Effector memory CD8-positive, alpha-beta T cell (primary cell): Measurements from ENCODE around the gene RAMACL.
"Not testable (repeated sequence)": the region's sequence is repeated elsewhere in the genome, so short reads cannot be mapped to it uniquely, and the experiment has no call there.

Experiments used
- ATAC-seq: fragments of 150-1000 bp; cut with Tn5 transposase; replicated peaks from 2 replicates; pipeline ENCODE4 v1.10.0; 2021; ENCODE audit warnings: mild to moderate bottlenecking, moderate library complexity
- DNase-seq, 3 experiments: peaks; one replicate each; pipeline ENCODE4 v3.0.0; 2021
- H3K27ac Mint-ChIP-seq, 2 donors: one replicate each; pipeline ENCODE4 v1.8.0; 2022; ENCODE audit warnings: mild to moderate bottlenecking in 2 of 2, mixed read lengths in 2 of 2, moderate library complexity in 2 of 2
- H3K27me3 Mint-ChIP-seq, 2 donors: one replicate each; pipeline ENCODE4 v1.8.0; 2022; ENCODE audit warnings: mixed read lengths in 2 of 2
- H3K36me3 Mint-ChIP-seq: one replicate; pipeline ENCODE4 v1.8.0; 2022; ENCODE audit warnings: mild to moderate bottlenecking, moderate library complexity, mixed read lengths; ENCODE audit not compliant: insufficient read depth
- H3K4me1 Mint-ChIP-seq, 2 donors: one replicate each; pipeline ENCODE4 v1.8.0; 2022; ENCODE audit warnings: low read depth in 2 of 2, mixed read lengths in 2 of 2
- H3K4me3 Mint-ChIP-seq, 2 donors: one replicate each; pipeline ENCODE4 v1.8.0; 2022; ENCODE audit warnings: mild to moderate bottlenecking in 2 of 2, mixed read lengths in 2 of 2, moderate library complexity in 2 of 2
- H3K9me3 Mint-ChIP-seq, 2 donors: one replicate each; pipeline ENCODE4 v1.8.0; 2022; ENCODE audit warnings: mixed read lengths in 2 of 2

The RAMACL gene

DNA sequence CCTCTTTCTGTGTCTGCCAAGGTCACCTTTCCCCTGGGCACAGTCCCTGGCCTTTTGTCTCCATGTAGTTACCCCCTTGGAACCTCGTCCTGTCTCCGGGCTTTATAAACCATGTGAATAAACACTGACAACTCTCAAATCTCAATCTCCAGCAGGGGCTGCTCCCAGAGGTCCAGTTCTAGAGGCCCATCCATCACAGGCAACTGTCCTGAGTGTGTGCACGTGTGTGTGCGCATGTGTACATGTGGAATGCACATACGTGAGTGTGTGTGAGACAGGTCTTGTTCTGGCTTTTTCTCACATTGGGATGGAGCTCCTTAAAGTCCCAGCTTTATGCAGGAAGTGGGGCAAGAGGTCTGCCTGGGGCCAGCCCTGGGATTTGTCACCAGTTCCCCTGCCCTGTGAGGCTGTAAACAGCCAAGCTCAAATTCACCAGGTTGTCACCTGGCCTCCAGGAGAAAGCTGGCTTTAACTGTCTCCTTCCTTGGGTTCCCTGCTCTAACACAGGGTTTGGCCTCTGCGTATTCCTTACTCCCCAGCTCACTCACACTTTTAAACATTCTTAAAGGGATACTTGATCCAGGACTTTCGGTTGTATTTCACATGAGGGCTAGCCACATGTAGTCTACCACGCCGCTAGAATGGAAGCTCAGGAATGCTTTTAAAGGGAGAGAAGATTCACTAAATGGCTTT is 42.7 kb downstream of the RAMACL start:
- Mint-ChIP-seq H3K9me3 (no peaks in the 10 kb centered on the region), H3K27me3 (peaks cover 0 to 4% of the 10 kb centered on the region in 2 donors), H3K4me3 (no peak overlapping the region), H3K27ac (peak overlapping the region; percentile 5 to 6), H3K36me3 (peaks cover 12% of the 10 kb centered on the region), H3K4me1 (peaks cover 19 to 23% of the 10 kb centered on the region in 2 donors)
- no peak for ATAC-seq
- no peak for DNase-seq

- H3K27ac Mint-ChIP-seq = peak overlapping the region; percentile 86 to 97
- peaks cover 12% of the 10 kb centered on the region for H3K36me3 Mint-ChIP-seq
- no peaks in the 10 kb centered on the region for H3K9me3 Mint-ChIP-seq
- DNase-seq (no peak), ATAC-seq (no peak)
- H3K4me3 Mint-ChIP-seq = no peak overlapping the region
- peaks cover 19 to 27% of the 10 kb centered on the region in 2 donors for H3K4me1 Mint-ChIP-seq
- H3K27me3 Mint-ChIP-seq = peaks cover 0 to 4% of the 10 kb centered on the region in 2 donors
Measured at GRCh38 chr6:166542580-166542912, 43.9 kb downstream of the RAMACL start.

GRCh38 chr6:166541876-166542579 is 44.5 kb downstream of the RAMACL start:
- peak overlapping the region; percentile 86 to 97 for H3K27ac Mint-ChIP-seq
- H3K4me3 Mint-ChIP-seq = peak overlapping the region; percentile 82 to 85
- no peaks in the 10 kb centered on the region for H3K27me3 Mint-ChIP-seq
- no peaks in the 10 kb centered on the region for H3K9me3 Mint-ChIP-seq
- H3K36me3 Mint-ChIP-seq = peaks cover 12% of the 10 kb centered on the region
- DNase-seq = peak in 1 of 3 experiments; percentile 8
- H3K4me1 Mint-ChIP-seq = peaks cover 19 to 27% of the 10 kb centered on the region in 2 donors
- peak; percentile 13 for ATAC-seq

- no peak for DNase-seq
- no peaks in the 10 kb centered on the region for H3K27me3 Mint-ChIP-seq
- peak overlapping the region; percentile 82 to 85 for H3K4me3 Mint-ChIP-seq
- H3K36me3 Mint-ChIP-seq = peaks cover 12% of the 10 kb centered on the region
- ATAC-seq = no peak
- peaks cover 19 to 27% of the 10 kb centered on the region in 2 donors for H3K4me1 Mint-ChIP-seq
- no peaks in the 10 kb centered on the region for H3K9me3 Mint-ChIP-seq
- H3K27ac Mint-ChIP-seq = peak overlapping the region; percentile 86 to 97
Measured at GRCh38 chr6:166541366-166541765, 45.1 kb downstream of the RAMACL start.

DNA sequence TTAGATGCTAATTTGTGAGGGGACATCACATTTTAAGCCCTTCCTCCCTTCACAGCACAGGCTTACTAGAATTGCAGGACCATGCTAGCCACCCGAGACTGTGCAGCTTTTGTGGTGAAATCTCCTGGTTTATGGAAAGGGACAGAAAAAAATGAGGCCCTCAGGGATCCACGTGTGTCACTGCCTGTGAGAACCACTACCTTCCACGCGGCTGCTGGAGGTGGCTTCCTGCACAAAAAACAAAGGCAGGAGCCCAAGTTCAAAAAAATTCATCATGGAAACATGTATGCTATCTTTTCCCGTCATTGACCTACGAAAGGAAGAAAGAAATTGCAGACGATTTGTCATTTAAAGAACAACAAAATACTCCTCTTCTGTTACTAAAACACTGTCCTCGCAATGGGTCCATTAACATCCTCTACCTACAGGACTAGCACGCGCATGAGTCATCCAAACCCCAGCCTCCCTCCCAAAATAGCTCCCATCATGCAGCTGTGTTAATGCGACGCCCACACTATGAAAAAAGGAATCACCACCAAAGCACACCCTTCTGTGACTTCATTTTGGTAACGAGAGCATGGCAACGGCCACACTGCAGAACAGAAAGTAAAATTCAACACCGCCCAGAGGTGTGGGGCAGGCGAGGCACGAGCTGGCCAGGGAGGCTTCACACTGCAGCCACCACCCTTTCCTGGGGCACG is 45.7 kb downstream of the RAMACL start:
- Mint-ChIP-seq H3K36me3 (peaks cover 12% of the 10 kb centered on the region), H3K4me1 (peaks cover 19 to 27% of the 10 kb centered on the region in 2 donors), H3K9me3 (no peaks in the 10 kb centered on the region), H3K4me3 (peak overlapping the region; percentile 82 to 85), H3K27ac (peak overlapping the region; percentile 86 to 97), H3K27me3 (no peaks in the 10 kb centered on the region)
- peak; percentile 58 to 66 (median 62) for DNase-seq
- peak; percentile 96 for ATAC-seq

- peaks cover 12% of the 10 kb centered on the region for H3K36me3 Mint-ChIP-seq
- H3K27ac Mint-ChIP-seq = no peak overlapping the region
- no peak for DNase-seq
- no peak for ATAC-seq
- peaks cover 19 to 27% of the 10 kb centered on the region in 2 donors for H3K4me1 Mint-ChIP-seq
- no peaks in the 10 kb centered on the region for H3K27me3 Mint-ChIP-seq
- H3K9me3 Mint-ChIP-seq = no peaks in the 10 kb centered on the region
- H3K4me3 Mint-ChIP-seq = no peak overlapping the region
Measured at GRCh38 chr6:166539543-166539942, 46.9 kb downstream of the RAMACL start.

- peaks cover 12% of the 10 kb centered on the region for H3K36me3 Mint-ChIP-seq
- not testable (repeated sequence) for H3K27me3 Mint-ChIP-seq, H3K4me3 Mint-ChIP-seq, H3K9me3 Mint-ChIP-seq, H3K27ac Mint-ChIP-seq, ATAC-seq, DNase-seq
- peaks cover 19 to 27% of the 10 kb centered on the region in 2 donors for H3K4me1 Mint-ChIP-seq
Measured at GRCh38 chr6:166539011-166539385, 47.5 kb downstream of the RAMACL start.

GRCh38 chr6:166538297-166539010 is 48.0 kb downstream of the RAMACL start:
- Mint-ChIP-seq H3K27ac (no peak overlapping the region), H3K4me3 (peak overlapping the region in 1 of 2 donors; percentile 6), H3K9me3 (no peaks in the 10 kb centered on the region), H3K27me3 (no peaks in the 10 kb centered on the region), H3K4me1 (peaks cover 19 to 27% of the 10 kb centered on the region in 2 donors), H3K36me3 (peaks cover 12% of the 10 kb centered on the region)
- no peak for ATAC-seq
- no peak for DNase-seq

DNA sequence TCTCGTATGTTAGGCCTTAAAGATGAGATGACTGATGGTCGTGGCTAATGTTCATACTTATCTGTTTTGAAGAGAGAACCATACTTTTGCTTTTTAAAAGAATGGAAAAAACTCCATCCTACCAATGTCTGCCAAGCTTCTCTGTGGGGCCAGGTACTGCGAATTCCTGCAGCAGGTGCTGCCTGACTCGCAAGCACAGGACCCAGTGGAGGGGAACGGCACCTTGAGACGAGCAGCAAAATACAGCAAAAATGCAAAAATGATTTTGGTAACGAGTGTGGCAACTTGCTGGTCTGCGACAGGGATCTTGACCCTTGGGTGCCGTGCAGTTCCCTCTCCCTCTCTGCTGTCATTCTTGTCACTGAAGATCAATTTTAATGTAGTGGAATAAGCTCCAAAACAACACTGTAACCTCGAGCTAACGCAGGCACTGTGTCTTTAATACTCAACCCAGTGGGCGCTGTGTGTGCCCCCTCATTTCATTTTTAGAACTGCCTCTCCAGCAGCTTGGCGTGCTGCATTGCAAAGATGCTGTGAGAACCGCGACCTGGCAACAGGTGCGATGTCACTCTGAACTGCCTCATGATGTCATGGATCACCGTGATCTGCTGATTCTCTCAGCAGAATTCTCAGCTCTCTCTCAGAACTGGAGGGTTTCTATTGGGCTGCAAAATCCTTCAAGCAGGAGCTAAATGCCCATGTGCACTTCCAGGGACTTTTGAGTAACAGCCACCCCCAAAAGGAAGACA is 51.6 kb downstream of the RAMACL start:
- ATAC-seq (no peak), DNase-seq (no peak)
- Mint-ChIP-seq H3K36me3 (no peaks in the 10 kb centered on the region), H3K4me1 (peaks cover 0 to 9% of the 10 kb centered on the region in 2 donors), H3K4me3 (no peak overlapping the region), H3K27me3 (no peaks in the 10 kb centered on the region), H3K27ac (no peak overlapping the region), H3K9me3 (no peaks in the 10 kb centered on the region)

GRCh38 chr6:166533205-166533824 is 53.2 kb downstream of the RAMACL start:
- Mint-ChIP-seq H3K36me3 (no peaks in the 10 kb centered on the region), H3K27ac (no peak overlapping the region), H3K4me3 (no peak overlapping the region), H3K9me3 (no peaks in the 10 kb centered on the region), H3K27me3 (no peaks in the 10 kb centered on the region), H3K4me1 (no peaks in the 10 kb centered on the region)
- DNase-seq (no peak), ATAC-seq (no peak)
